SK-N-MC (cell line): ENCODE measurements around the gene GATAD2A.

Experiments used
- DNase-seq: peaks from one replicate; pipeline ENCODE4 v3.0.0-alpha.2; 2011; ENCODE audit warnings: low read depth, low spot score
- H3K27ac ChIP-seq: fragments of 200-600 bp; sonication (generic); 2 replicates; pipeline ENCODE4 v1.5.1; 2016; ENCODE audit warnings: mixed run types
- H3K36me3 ChIP-seq: fragments of 200-600 bp; sonication (generic); 2 replicates; pipeline ENCODE4 v1.6.1; 2017; ENCODE audit warnings: antibody characterized with exemption, low read length, mixed read lengths; ENCODE audit not compliant: insufficient read depth
- H3K4me3 ChIP-seq: fragments of 200-600 bp; sonication (generic); 2 replicates; pipeline ENCODE4 v1.5.1; 2016
- H3K9ac ChIP-seq: fragments of 200-600 bp; sonication (generic); 2 replicates; pipeline ENCODE4 v1.8.0; 2017; ENCODE audit warnings: mixed run types, mixed read lengths; ENCODE audit not compliant: insufficient read length
- H3K9me3 ChIP-seq: fragments of 200-600 bp; sonication (generic); 2 replicates; pipeline ENCODE4 v1.6.1; 2017; ENCODE audit warnings: low read depth, mild to moderate bottlenecking, antibody characterized with exemption, low read length, moderate library complexity, mixed read lengths
- EZH2 ChIP-seq: fragments of 200-600 bp; sonication (generic); IDR thresholded peaks from one replicate; pipeline ENCODE4 v1.6.1; 2017; ENCODE audit warnings: antibody characterized with exemption
- FOXP2 ChIP-seq: optimal IDR thresholded peaks from 2 replicates; pipeline ENCODE3; 2011; ENCODE audit warnings: mild to moderate bottlenecking, moderate library complexity; ENCODE audit not compliant: insufficient read depth; ENCODE audit errors: extremely low read length, control extremely low read depth
- POLR2AphosphoS5 ChIP-seq: IDR thresholded peaks from 2 replicates; pipeline ENCODE4 v1.6.1; 2012; ENCODE audit warnings: mild to moderate bottlenecking, low read depth, low read length, borderline replicate concordance

The GATAD2A gene

GRCh38 chr19:19504754-19505668 is 99.5 kb downstream of the GATAD2A start:
- H3K36me3 ChIP-seq, result peaks cover 67% of the 10 kb centered on the region
- H3K4me3 ChIP-seq, result no peak overlapping the region
- TF ChIP-seq POLR2AphosphoS5 (no peak), FOXP2 (no peak), EZH2 (no peak)
- no peak for DNase-seq
- H3K9ac ChIP-seq, result no peak overlapping the region
- H3K9me3 ChIP-seq, result no peaks in the 10 kb centered on the region
- no peak overlapping the region for H3K27ac ChIP-seq

GRCh38 chr19:19505669-19506326 is 100.3 kb downstream of the GATAD2A start:
- TF ChIP-seq POLR2AphosphoS5 (no peak), FOXP2 (no peak), EZH2 (no peak)
- H3K9me3 ChIP-seq, result no peaks in the 10 kb centered on the region
- no peak for DNase-seq
- H3K27ac ChIP-seq, result no peak overlapping the region
- peaks cover 59% of the 10 kb centered on the region for H3K36me3 ChIP-seq
- H3K4me3 ChIP-seq, result no peak overlapping the region
- H3K9ac ChIP-seq, result no peak overlapping the region

- no peak overlapping the region for H3K27ac ChIP-seq
- no peaks in the 10 kb centered on the region for H3K9me3 ChIP-seq
- no peak for DNase-seq
- no peak overlapping the region for H3K4me3 ChIP-seq
- TF ChIP-seq EZH2 (no peak), POLR2AphosphoS5 (no peak), FOXP2 (no peak)
- no peak overlapping the region for H3K9ac ChIP-seq
- peaks cover 51% of the 10 kb centered on the region for H3K36me3 ChIP-seq
These were observed 101.1 kb downstream of the GATAD2A start for GRCh38 chr19:19506592-19506991.

- Histone ChIP-seq H3K4me3 (no peak overlapping the region), H3K9me3 (no peaks in the 10 kb centered on the region), H3K9ac (no peak overlapping the region), H3K27ac (no peak overlapping the region), H3K36me3 (peaks cover 44% of the 10 kb centered on the region)
- no peak for DNase-seq
- TF ChIP-seq EZH2 (no peak), FOXP2 (no peak), POLR2AphosphoS5 (no peak)
These were observed 101.9 kb downstream of the GATAD2A start for GRCh38 chr19:19507354-19507753.

GRCh38 chr19:19508217-19508616 is 102.7 kb downstream of the GATAD2A start:
- H3K36me3 ChIP-seq, result peaks cover 36% of the 10 kb centered on the region
- no peaks in the 10 kb centered on the region for H3K9me3 ChIP-seq
- no peak for DNase-seq
- no peak overlapping the region for H3K27ac ChIP-seq
- no peak overlapping the region for H3K9ac ChIP-seq
- no peak for TF ChIP-seq POLR2AphosphoS5
- no peak overlapping the region for H3K4me3 ChIP-seq

- no peak for DNase-seq
- Histone ChIP-seq H3K4me3 (no peak overlapping the region), H3K36me3 (peaks cover 17% of the 10 kb centered on the region), H3K9me3 (no peaks in the 10 kb centered on the region), H3K9ac (no peak overlapping the region), H3K27ac (no peak overlapping the region)
- no peak for TF ChIP-seq FOXP2
- no peak for TF ChIP-seq POLR2AphosphoS5
- no peak for TF ChIP-seq EZH2
These were observed 105.0 kb downstream of the GATAD2A start for GRCh38 chr19:19510432-19510831.

GRCh38 chr19:19513682-19514081 is 108.2 kb downstream of the GATAD2A start:
- H3K9me3 ChIP-seq, result no peaks in the 10 kb centered on the region
- H3K27ac ChIP-seq, result no peak overlapping the region
- no peak overlapping the region for H3K9ac ChIP-seq
- H3K36me3 ChIP-seq, result no peaks in the 10 kb centered on the region
- no peak for DNase-seq
- H3K4me3 ChIP-seq, result no peak overlapping the region
- TF ChIP-seq FOXP2, result no peak
- no peak for TF ChIP-seq POLR2AphosphoS5
- TF ChIP-seq EZH2, result no peak

- Histone ChIP-seq H3K9me3 (no peaks in the 10 kb centered on the region), H3K9ac (no peak overlapping the region), H3K27ac (no peak overlapping the region), H3K4me3 (no peak overlapping the region), H3K36me3 (peaks cover 3% of the 10 kb centered on the region; the same call in 1 of the 2 replicates)
- no peak for TF ChIP-seq EZH2
- TF ChIP-seq POLR2AphosphoS5, result no peak
- no peak for TF ChIP-seq FOXP2
- DNase-seq, result no peak
These were observed 108.8 kb downstream of the GATAD2A start for GRCh38 chr19:19514215-19514657.
